OCI-LY1 (cell line): Measurements from ENCODE around the gene PTGIS.

ENCODE experiments used
- H2AFZ ChIP-seq: fragments of 200-600 bp; sonication (generic), shearing (Covaris generic); 2 replicates; pipeline ENCODE4 v1.6.0; 2014; ENCODE audit warnings: antibody characterized with exemption, mild to moderate bottlenecking, low read length
- H3F3A ChIP-seq: fragments of 200-600 bp; sonication (generic), shearing (Covaris generic); 2 replicates; pipeline ENCODE4 v1.6.0; 2014; ENCODE audit warnings: mild to moderate bottlenecking, antibody characterized with exemption, low read length, moderate library complexity; ENCODE audit not compliant: insufficient read depth
- H3K27ac ChIP-seq: fragments of 200-600 bp; sonication (generic); 2 replicates; pipeline ENCODE4 v1.5.1; 2014; ENCODE audit warnings: low read length, mixed run types, mild to moderate bottlenecking, low read depth; ENCODE audit not compliant: poor library complexity, severe bottlenecking
- H3K27me3 ChIP-seq: fragments of 200-600 bp; sonication (generic); 2 replicates; pipeline ENCODE4 v1.6.0; 2014; ENCODE audit warnings: antibody characterized with exemption, mild to moderate bottlenecking, low read length, moderate library complexity; ENCODE audit not compliant: insufficient read depth
- H3K36me3 ChIP-seq: fragments of 200-600 bp; sonication (generic); 2 replicates; pipeline ENCODE4 v1.6.1; 2014; ENCODE audit warnings: mild to moderate bottlenecking, antibody characterized with exemption, low read length, moderate library complexity, mixed read lengths; ENCODE audit not compliant: insufficient read depth
- H3K4me1 ChIP-seq: fragments of 200-600 bp; sonication (generic); 2 replicates; pipeline ENCODE4 v1.5.1; 2014; ENCODE audit warnings: mild to moderate bottlenecking, low read length, moderate library complexity; ENCODE audit not compliant: insufficient read depth, severe bottlenecking
- H3K4me2 ChIP-seq: fragments of 200-600 bp; sonication (generic), shearing (Covaris generic); 2 replicates; pipeline ENCODE4 v1.6.1; 2014; ENCODE audit warnings: low read length
- H3K4me3 ChIP-seq: fragments of 200-600 bp; sonication (generic); 2 replicates; pipeline ENCODE4 v1.5.1; 2014; ENCODE audit warnings: low read length, low read depth, mild to moderate bottlenecking, mixed read lengths; ENCODE audit not compliant: poor library complexity, severe bottlenecking
- H3K79me2 ChIP-seq: fragments of 200-600 bp; shearing (Covaris generic); 2 replicates; pipeline ENCODE4 v1.6.1; 2016; ENCODE audit warnings: mixed run types, low read length, mixed read lengths; ENCODE audit not compliant: insufficient read depth
- H3K9ac ChIP-seq: fragments of 200-600 bp; sonication (generic), shearing (Covaris generic); 2 replicates; pipeline ENCODE4 v1.6.1; 2014; ENCODE audit warnings: mild to moderate bottlenecking, low read length, mixed read lengths
- H3K9me2 ChIP-seq: fragments of 200-600 bp; sonication (generic), shearing (Covaris generic); 2 replicates; pipeline ENCODE4 v1.6.1; 2014; ENCODE audit warnings: low read depth, mild to moderate bottlenecking, low read length, mixed read lengths
- H3K9me3 ChIP-seq: fragments of 200-600 bp; shearing (Covaris generic); 2 replicates; pipeline ENCODE4 v1.6.1; 2014; ENCODE audit warnings: low read length, mixed read lengths
- H4K20me1 ChIP-seq: fragments of 200-600 bp; sonication (generic), shearing (Covaris generic); 2 replicates; pipeline ENCODE4 v1.6.0; 2016; ENCODE audit warnings: mild to moderate bottlenecking, low read length; ENCODE audit not compliant: insufficient read depth
- EZH2 ChIP-seq: fragments of 200-600 bp; sonication (generic), shearing (Covaris generic); IDR thresholded peaks from 2 replicates; pipeline ENCODE4 v1.8.0; 2017; ENCODE audit warnings: borderline replicate concordance, mixed run types, mild to moderate bottlenecking, antibody characterized with exemption, low read length, moderate library complexity, mixed read lengths
- TF ChIP-seq, protein P1 (sequence below): fragments of 200-600 bp; sonication (generic), shearing (Covaris generic); IDR thresholded peaks from 2 replicates; pipeline ENCODE4 v1.5.1; 2017; ENCODE audit warnings: mild to moderate bottlenecking, antibody characterized with exemption, low read length, moderate library complexity, mixed read lengths

Gene PTGIS

DNA sequence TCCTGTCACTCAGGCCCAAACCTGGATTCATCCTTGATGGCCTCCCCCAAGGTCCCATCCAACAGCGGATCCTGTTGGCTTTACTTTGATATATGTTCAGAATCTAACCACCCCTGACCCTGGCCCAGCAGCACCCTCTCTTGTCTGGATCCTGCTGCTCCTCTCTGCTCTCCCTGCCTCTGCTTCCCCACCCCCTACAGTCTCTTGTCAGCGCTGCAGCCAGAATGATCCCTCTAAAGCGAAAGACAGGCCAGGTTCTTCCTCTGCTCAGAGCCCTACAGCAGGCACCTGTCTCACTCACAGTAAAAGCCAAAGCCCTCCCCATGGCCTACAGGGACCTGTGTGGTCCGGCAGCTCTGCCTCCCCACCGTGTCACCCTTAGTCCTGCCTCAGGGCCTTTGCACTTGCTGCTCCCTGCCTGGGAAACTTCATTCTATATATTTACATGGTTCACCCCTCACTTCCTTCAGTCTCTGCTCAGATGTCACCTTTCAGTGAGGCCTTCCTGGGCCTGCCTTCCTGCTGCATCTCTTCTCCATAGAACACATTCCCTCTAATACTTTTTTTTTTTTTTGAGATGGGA lies 48.1 kb downstream of the PTGIS start:
- no peaks in the 10 kb centered on the region for H4K20me1 ChIP-seq
- no peak overlapping the region for H3K4me3 ChIP-seq
- no peak overlapping the region for H3K27ac ChIP-seq
- peaks cover 12% of the 10 kb centered on the region; the same call in 1 of the 2 replicates for H3K27me3 ChIP-seq
- H3K79me2 ChIP-seq = no peaks in the 10 kb centered on the region
- H3K4me2 ChIP-seq = no peak overlapping the region
- TF ChIP-seq, protein P1, sequence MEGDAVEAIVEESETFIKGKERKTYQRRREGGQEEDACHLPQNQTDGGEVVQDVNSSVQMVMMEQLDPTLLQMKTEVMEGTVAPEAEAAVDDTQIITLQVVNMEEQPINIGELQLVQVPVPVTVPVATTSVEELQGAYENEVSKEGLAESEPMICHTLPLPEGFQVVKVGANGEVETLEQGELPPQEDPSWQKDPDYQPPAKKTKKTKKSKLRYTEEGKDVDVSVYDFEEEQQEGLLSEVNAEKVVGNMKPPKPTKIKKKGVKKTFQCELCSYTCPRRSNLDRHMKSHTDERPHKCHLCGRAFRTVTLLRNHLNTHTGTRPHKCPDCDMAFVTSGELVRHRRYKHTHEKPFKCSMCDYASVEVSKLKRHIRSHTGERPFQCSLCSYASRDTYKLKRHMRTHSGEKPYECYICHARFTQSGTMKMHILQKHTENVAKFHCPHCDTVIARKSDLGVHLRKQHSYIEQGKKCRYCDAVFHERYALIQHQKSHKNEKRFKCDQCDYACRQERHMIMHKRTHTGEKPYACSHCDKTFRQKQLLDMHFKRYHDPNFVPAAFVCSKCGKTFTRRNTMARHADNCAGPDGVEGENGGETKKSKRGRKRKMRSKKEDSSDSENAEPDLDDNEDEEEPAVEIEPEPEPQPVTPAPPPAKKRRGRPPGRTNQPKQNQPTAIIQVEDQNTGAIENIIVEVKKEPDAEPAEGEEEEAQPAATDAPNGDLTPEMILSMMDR = no peak
- no peak for TF ChIP-seq EZH2
- no peaks in the 10 kb centered on the region for H3K4me1 ChIP-seq
- no peaks in the 10 kb centered on the region for H3K36me3 ChIP-seq
- H3K9me3 ChIP-seq = no peaks in the 10 kb centered on the region; the same call in 1 of the 2 replicates
- H3F3A ChIP-seq = no peaks in the 10 kb centered on the region
- no peak overlapping the region for H3K9ac ChIP-seq
- no peak overlapping the region for H2AFZ ChIP-seq
- no peaks in the 10 kb centered on the region for H3K9me2 ChIP-seq

DNA sequence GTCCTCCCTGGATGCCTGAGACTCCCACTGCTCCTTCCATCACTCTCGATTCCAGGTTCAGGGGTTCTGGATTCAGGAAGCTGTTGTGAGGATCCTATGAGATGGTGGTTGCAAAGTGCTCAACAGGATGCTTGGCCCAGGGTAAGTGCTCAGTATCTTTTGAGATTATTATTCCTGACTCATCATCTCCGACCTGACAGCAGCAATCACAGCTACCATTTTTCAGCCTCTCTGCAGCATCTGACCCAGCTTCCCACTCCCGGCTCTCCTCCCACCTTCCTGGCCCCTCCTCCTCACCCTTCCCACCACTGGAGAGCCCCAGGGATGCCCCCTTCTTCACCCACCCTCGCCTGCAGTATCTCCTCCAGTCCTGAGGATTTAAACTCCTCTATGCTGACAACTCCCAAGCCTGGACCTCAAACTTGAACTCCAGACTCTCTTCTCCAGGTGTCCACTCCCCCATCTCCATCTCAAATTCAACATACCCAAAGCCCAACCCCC lies 48.7 kb downstream of the PTGIS start:
- H3K27me3 ChIP-seq = peaks cover 12% of the 10 kb centered on the region; the same call in 1 of the 2 replicates
- no peak for TF ChIP-seq EZH2
- TF ChIP-seq, protein P1 = no peak
- no peak overlapping the region for H3K4me3 ChIP-seq
- H3K9ac ChIP-seq = no peak overlapping the region
- H3K4me1 ChIP-seq = no peaks in the 10 kb centered on the region
- H3K36me3 ChIP-seq = no peaks in the 10 kb centered on the region
- no peak overlapping the region for H3K4me2 ChIP-seq
- no peaks in the 10 kb centered on the region for H3K79me2 ChIP-seq
- H2AFZ ChIP-seq = no peak overlapping the region
- H3K27ac ChIP-seq = no peak overlapping the region
- no peaks in the 10 kb centered on the region for H3F3A ChIP-seq
- no peaks in the 10 kb centered on the region for H3K9me3 ChIP-seq
- H4K20me1 ChIP-seq = no peaks in the 10 kb centered on the region
- H3K9me2 ChIP-seq = no peaks in the 10 kb centered on the region

DNA sequence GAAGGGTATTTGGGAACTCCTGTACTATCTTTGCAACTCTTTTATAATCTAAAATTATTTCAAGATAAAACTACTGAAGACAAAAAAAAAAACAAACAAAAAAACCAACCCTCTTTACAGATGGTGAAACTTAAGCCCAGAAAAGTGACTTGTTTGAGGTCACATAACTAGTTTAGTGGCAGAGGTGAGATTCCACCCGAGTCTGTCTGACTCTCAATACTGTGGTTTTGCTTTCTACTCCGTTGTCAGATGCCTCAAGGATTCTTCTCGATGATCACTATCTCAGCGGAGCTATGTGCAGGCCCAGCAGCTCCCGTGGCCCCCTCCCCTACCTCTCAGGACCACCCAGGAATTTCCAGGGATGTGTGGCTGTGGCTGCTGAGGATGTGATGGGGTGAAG lies 49.4 kb downstream of the PTGIS start:
- H3K79me2 ChIP-seq = no peaks in the 10 kb centered on the region
- H2AFZ ChIP-seq = no peak overlapping the region
- H3K4me3 ChIP-seq = no peak overlapping the region
- H3K27ac ChIP-seq = no peak overlapping the region
- H3F3A ChIP-seq = no peaks in the 10 kb centered on the region
- H3K9me2 ChIP-seq = no peaks in the 10 kb centered on the region
- TF ChIP-seq, protein P1 = no peak
- no peak for TF ChIP-seq EZH2
- H3K9me3 ChIP-seq = no peaks in the 10 kb centered on the region
- H4K20me1 ChIP-seq = no peaks in the 10 kb centered on the region
- H3K4me1 ChIP-seq = no peaks in the 10 kb centered on the region
- no peaks in the 10 kb centered on the region for H3K36me3 ChIP-seq
- no peak overlapping the region for H3K9ac ChIP-seq
- H3K27me3 ChIP-seq = peaks cover 12% of the 10 kb centered on the region; the same call in 1 of the 2 replicates
- H3K4me2 ChIP-seq = no peak overlapping the region
